ENCODE data around the gene HCFC2.
"Not testable (repeated sequence)": the region's sequence is repeated elsewhere in the genome, so short reads cannot be mapped to it uniquely, and the experiment has no call there.

GRCh38 chr12:104114834-104115586, 50.7 kb downstream of the HCFC2 start:
- TF ChIP-seq SMC3 (IDR thresholded peaks at IDR 0.05; ENCODE audit: low read depth, low read length); GATA2 (CRISPR knock-in tag; IDR thresholded peaks at IDR 0.05); CTCF (IDR thresholded peaks at IDR 0.05); POLR2AphosphoS5 (IDR thresholded peaks at IDR 0.05; ENCODE audit: low read depth, low read length); YY1 (IDR thresholded peaks at IDR 0.05; ENCODE audit: low read depth); GABPA (IDR thresholded peaks at IDR 0.05; ENCODE audit: low read depth); TEAD4 (IDR thresholded peaks at IDR 0.05; ENCODE audit: borderline replicate concordance, insufficient read depth); RCOR1 (IDR thresholded peaks at IDR 0.05; ENCODE audit: low read length); JUND (IDR thresholded peaks at IDR 0.05); EZH2phosphoT487 (IDR thresholded peaks at IDR 0.05; ENCODE audit: borderline replicate concordance, low read depth); FOXJ3 (CRISPR knock-in tag; IDR thresholded peaks at IDR 0.05); FOSL2 (IDR thresholded peaks at IDR 0.05; ENCODE audit: borderline replicate concordance, low read depth): not testable (repeated sequence)
